Measurements from ENCODE around the gene DTWD1. TPM values are rescaled to one million over a fixed set of nuclear protein-coding genes. Genes with fewer than 3 reads are reported as not detected.
A peak's percentile ranks its signal among the peaks of the same experiment; 100 is the strongest.

The DTWD1 gene
- total and polyA plus RNA-seq, 2 of the 4 experiments (the other 2 are of a cell fraction): 19.9 to 20.1 TPM

DNA sequence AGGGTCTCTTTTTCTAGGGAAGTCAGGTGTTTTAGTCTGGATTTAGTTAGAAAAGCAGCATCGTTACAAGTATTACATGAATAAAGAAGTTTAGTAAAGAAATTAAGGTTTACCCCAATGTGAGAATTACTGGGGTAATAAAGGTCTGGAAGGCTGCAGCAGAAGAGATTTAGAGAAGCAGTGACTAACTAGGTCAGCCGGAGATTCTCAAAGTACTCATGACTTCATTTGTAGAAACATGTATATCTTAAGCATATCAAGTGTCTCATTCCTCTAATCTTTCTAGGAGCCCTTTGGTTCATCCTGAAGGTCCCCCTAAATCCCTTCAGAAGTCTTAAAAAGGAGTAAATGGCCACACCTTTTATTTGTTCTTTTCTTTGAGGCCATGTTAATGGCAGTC is 26.0 kb downstream of the DTWD1 start:
- H3K9me3 ChIP-seq (ENCODE audit: control insufficient read depth, insufficient read depth, low read length): peaks cover under 1% of the 10 kb centered on the region
- DNase-seq (peak; percentile 58), ATAC-seq (ENCODE audit: low read depth) (peak; percentile 19; the same call in 1 of the 2 replicates)
- intact Hi-C loops (cut with micrococcal nuclease): no loop called here
- H3K27ac ChIP-seq (ENCODE audit: insufficient read depth, low read length): no peak overlapping the region
- H2AK9ac ChIP-seq (replicated peaks; ENCODE audit: low read depth, low read length, poor library complexity): no peak overlapping the region
- H3K36me3 ChIP-seq (ENCODE audit: control insufficient read depth, insufficient read depth, low read length): peaks cover 10% of the 10 kb centered on the region
- CTCF ChIA-PET: no interaction called here
- H3K18ac ChIP-seq (ENCODE audit: low read depth, low read length): peak overlapping the region; percentile 46; the same call in 1 of the 2 replicates
- H3K4me1 ChIP-seq (ENCODE audit: control insufficient read depth, insufficient read depth, low read length): peaks cover 12% of the 10 kb centered on the region
- H3K27me3 ChIP-seq (ENCODE audit: control insufficient read depth, insufficient read depth, low read length): no peaks in the 10 kb centered on the region
- WGBS, 2 experiments (ENCODE audit: extremely low coverage in 2 of 2, insufficient read length in 1 of 2): no CpG with 5 or more reads among the region's 2 CpGs
- H4K91ac ChIP-seq (ENCODE audit: insufficient read depth, low read depth, low read length): no peak overlapping the region
- in situ Hi-C loops (cut with MboI; ENCODE audit: low sequenced_read_pairs): no loop called here
- H3K9me1 ChIP-seq (ENCODE audit: insufficient read depth, low read length): peaks cover 2% of the 10 kb centered on the region; the same call in 1 of the 2 replicates
- dilution Hi-C loops (cut with HindIII; ENCODE audit: low sequenced_read_pairs, unreplicated experiment): no loop called here
- H3K4me2 ChIP-seq (ENCODE audit: low read depth, low read length): no peak overlapping the region; the same call in 1 of the 2 replicates
- no peak overlapping the region for H2AFZ ChIP-seq (replicated peaks; ENCODE audit: low read length, poor library complexity)
- no peak overlapping the region for H2BK15ac ChIP-seq (ENCODE audit: low read depth, low read length)
- H3K23ac ChIP-seq (ENCODE audit: low read depth, low read length): no peak overlapping the region; the same call in 1 of the 2 replicates
- no peak overlapping the region for H3K4me3 ChIP-seq (ENCODE audit: insufficient read depth, low read depth, low read length)
- H4K8ac ChIP-seq (ENCODE audit: low read depth in 2 of 2, low read length in 2 of 2): no peak overlapping the region; a peak in 1 of 4 replicates
- H4K20me1 ChIP-seq (ENCODE audit: insufficient read depth, low read length): no peaks in the 10 kb centered on the region
- H2AK5ac ChIP-seq (ENCODE audit: low read depth, low read length): no peak overlapping the region
- H2BK120ac ChIP-seq (ENCODE audit: low read depth, low read length): no peak overlapping the region
- no TSS peak for BruUV-seq (replicated peaks)
- H3K4ac ChIP-seq (ENCODE audit: low read depth, low read length): no peak overlapping the region
- H3K79me1 ChIP-seq (ENCODE audit: low read depth in 1 of 2, low read length in 2 of 2): peaks cover 6 to 17% of the 10 kb centered on the region in 2 experiments; a peak in 2 of 4 replicates
- no peak overlapping the region for H4K5ac ChIP-seq (ENCODE audit: low read depth, low read length)
- TF ChIP-seq, protein P1, sequence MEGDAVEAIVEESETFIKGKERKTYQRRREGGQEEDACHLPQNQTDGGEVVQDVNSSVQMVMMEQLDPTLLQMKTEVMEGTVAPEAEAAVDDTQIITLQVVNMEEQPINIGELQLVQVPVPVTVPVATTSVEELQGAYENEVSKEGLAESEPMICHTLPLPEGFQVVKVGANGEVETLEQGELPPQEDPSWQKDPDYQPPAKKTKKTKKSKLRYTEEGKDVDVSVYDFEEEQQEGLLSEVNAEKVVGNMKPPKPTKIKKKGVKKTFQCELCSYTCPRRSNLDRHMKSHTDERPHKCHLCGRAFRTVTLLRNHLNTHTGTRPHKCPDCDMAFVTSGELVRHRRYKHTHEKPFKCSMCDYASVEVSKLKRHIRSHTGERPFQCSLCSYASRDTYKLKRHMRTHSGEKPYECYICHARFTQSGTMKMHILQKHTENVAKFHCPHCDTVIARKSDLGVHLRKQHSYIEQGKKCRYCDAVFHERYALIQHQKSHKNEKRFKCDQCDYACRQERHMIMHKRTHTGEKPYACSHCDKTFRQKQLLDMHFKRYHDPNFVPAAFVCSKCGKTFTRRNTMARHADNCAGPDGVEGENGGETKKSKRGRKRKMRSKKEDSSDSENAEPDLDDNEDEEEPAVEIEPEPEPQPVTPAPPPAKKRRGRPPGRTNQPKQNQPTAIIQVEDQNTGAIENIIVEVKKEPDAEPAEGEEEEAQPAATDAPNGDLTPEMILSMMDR (conservative IDR thresholded peaks at IDR 0.05; ENCODE audit: low read depth, low read length): no peak
- no peak for TF ChIP-seq MXI1 (IDR thresholded peaks at IDR 0.05; ENCODE audit: borderline replicate concordance, low read depth, low read length)
- TF ChIP-seq CHD1 (IDR thresholded peaks at IDR 0.05; ENCODE audit: low read depth, low read length): no peak
- no peak for TF ChIP-seq MAZ (IDR thresholded peaks at IDR 0.05; ENCODE audit: borderline replicate concordance, low read depth, low read length)
- TF ChIP-seq CEBPB (IDR thresholded peaks at IDR 0.05; ENCODE audit: low read depth, low read length): no peak
- no peak for TF ChIP-seq BHLHE40 (IDR thresholded peaks at IDR 0.05; ENCODE audit: low read depth, low read length)
- TF ChIP-seq, protein P2, sequence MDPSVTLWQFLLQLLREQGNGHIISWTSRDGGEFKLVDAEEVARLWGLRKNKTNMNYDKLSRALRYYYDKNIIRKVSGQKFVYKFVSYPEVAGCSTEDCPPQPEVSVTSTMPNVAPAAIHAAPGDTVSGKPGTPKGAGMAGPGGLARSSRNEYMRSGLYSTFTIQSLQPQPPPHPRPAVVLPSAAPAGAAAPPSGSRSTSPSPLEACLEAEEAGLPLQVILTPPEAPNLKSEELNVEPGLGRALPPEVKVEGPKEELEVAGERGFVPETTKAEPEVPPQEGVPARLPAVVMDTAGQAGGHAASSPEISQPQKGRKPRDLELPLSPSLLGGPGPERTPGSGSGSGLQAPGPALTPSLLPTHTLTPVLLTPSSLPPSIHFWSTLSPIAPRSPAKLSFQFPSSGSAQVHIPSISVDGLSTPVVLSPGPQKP (IDR thresholded peaks at IDR 0.05; ENCODE audit: borderline replicate concordance, low read depth, low read length): no peak
- TF ChIP-seq, protein P3, sequence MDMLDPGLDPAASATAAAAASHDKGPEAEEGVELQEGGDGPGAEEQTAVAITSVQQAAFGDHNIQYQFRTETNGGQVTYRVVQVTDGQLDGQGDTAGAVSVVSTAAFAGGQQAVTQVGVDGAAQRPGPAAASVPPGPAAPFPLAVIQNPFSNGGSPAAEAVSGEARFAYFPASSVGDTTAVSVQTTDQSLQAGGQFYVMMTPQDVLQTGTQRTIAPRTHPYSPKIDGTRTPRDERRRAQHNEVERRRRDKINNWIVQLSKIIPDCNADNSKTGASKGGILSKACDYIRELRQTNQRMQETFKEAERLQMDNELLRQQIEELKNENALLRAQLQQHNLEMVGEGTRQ (IDR thresholded peaks at IDR 0.05; ENCODE audit: low read depth, low read length): no peak
- no peak for TF ChIP-seq RFX5 (IDR thresholded peaks at IDR 0.05; ENCODE audit: low read depth, low read length)
- no peak for TF ChIP-seq SMC3 (IDR thresholded peaks at IDR 0.05; ENCODE audit: low read depth, low read length)
- TF ChIP-seq FOS (IDR thresholded peaks at IDR 0.05; ENCODE audit: low read depth, low read length): no peak
- TF ChIP-seq MAFK (IDR thresholded peaks at IDR 0.05; ENCODE audit: low read depth, low read length): no peak
- no peak for TF ChIP-seq POLR2A (IDR thresholded peaks at IDR 0.05; ENCODE audit: low read depth, low read length)
- TF ChIP-seq NFE2L2 (IDR thresholded peaks at IDR 0.05; ENCODE audit: low read depth, low read length): no peak
- TF ChIP-seq RAD21 (IDR thresholded peaks at IDR 0.05; ENCODE audit: low read length): no peak
- no peak for TF ChIP-seq RCOR1 (IDR thresholded peaks at IDR 0.05; ENCODE audit: insufficient replicate concordance, low read length)
- H3K14ac ChIP-seq (replicated peaks; ENCODE audit: low read depth, low read length): no peak overlapping the region
- H2BK20ac ChIP-seq (ENCODE audit: low read depth, low read length): no peak overlapping the region
- H3K56ac ChIP-seq (ENCODE audit: extremely low read depth, insufficient read depth, low read length): no peak overlapping the region
- H3K9ac ChIP-seq (ENCODE audit: low read depth, low read length): no peak overlapping the region
- peak overlapping the region; percentile 48 for H2BK5ac ChIP-seq (ENCODE audit: low read depth, low read length, poor library complexity, severe bottlenecking)
- POLR2A ChIA-PET (ENCODE audit: unreplicated experiment): no interaction called here
